ENCODE data around the gene LZTFL1.

Gene LZTFL1

DNA sequence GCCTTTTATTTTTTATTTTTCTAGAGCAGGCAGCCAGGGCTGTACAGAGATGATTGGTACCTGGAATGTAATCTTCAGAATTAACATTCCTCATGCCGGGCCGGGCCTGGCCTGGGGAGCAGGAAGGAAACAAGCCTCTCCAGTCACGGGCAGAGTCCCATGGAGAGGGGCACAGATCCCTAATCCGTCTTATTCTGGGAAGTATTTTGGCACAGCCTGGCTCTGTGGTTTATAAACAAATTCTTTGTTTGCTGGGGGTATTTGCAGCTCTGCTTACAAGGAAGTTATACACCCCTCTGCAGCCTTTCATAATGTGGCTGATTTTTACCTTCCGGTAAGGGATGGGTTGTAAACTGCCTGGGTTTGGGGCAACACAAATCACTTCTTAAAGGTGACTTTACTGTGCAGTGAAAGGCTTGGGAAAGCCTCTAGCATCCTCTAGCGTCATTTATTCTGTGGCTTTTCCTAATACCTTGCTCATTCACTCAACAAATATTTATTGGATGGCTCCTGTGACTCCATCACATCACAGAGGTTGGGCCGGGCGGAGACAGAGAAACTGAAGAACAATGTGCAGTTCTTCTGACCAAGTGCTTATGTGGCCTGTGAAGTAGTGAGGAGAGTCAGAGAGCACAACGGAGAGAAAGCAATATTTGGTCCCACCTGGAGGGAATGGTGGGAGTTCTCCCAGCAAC, 48.3 kb downstream of the LZTFL1 start:
- TF ChIP-seq, protein P1, sequence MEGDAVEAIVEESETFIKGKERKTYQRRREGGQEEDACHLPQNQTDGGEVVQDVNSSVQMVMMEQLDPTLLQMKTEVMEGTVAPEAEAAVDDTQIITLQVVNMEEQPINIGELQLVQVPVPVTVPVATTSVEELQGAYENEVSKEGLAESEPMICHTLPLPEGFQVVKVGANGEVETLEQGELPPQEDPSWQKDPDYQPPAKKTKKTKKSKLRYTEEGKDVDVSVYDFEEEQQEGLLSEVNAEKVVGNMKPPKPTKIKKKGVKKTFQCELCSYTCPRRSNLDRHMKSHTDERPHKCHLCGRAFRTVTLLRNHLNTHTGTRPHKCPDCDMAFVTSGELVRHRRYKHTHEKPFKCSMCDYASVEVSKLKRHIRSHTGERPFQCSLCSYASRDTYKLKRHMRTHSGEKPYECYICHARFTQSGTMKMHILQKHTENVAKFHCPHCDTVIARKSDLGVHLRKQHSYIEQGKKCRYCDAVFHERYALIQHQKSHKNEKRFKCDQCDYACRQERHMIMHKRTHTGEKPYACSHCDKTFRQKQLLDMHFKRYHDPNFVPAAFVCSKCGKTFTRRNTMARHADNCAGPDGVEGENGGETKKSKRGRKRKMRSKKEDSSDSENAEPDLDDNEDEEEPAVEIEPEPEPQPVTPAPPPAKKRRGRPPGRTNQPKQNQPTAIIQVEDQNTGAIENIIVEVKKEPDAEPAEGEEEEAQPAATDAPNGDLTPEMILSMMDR (conservative IDR thresholded peaks at IDR 0.05; ENCODE audit: low read length), result no peak
- no peak overlapping the region for H3K4me3 ChIP-seq (ENCODE audit: low read length)
- DNase-seq (ENCODE audit: low read depth), result no peak

DNA sequence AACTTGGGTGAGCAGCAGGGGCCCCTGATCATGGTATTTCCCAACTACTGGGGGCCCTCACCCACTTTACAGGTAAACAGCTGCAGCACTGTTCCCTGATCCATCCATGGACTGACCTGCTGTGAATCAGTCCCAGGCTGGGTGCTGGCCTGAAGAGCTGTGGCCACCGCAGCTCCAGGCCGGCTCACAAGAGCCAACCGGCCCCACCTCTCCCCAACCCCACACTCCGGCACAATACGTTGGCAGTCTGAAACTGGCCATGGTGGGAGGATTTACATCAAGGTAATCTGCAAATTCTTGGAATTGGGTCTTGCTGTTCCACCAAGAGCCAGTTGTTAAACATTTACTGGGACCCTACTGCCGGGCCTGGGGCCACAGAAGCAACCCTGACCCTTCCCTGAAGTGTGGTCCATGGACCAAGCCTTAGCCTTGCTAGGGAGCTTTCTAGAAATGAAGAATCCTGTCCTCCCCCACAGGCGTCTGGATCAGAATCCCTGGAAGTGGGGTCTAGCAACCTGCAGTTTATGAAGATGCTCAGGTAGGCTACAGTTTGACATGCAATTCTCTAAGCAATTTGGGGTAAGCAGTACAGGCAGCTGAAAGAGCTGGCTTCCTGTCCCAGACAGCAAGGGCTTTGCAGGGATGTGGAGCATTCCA, 49.3 kb downstream of the LZTFL1 start:
- no peak overlapping the region for H3K4me3 ChIP-seq (ENCODE audit: low read length)
- no peak for DNase-seq (ENCODE audit: low read depth)
- TF ChIP-seq, protein P1 (conservative IDR thresholded peaks at IDR 0.05; ENCODE audit: low read length), result no peak

DNA sequence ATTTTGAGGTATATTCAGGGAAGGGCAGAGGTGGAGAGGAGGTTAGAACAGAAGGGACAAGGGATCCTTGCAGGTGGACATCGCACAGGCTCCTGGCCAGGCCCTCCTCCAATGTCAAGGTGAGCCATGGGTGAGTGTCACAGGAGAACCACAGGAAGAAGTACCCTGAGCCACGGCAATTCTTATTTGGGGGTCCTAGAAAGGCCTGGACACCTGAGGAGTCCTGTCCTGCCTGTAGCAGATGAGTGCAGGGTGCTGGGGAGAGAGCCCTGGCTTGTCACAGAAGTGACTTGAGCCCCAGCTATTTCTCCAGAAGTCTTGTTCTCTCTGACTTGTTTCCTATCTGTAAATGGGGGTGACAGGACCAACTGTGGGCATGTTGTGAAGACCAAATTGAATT, 49.9 kb downstream of the LZTFL1 start:
- TF ChIP-seq, protein P1 (conservative IDR thresholded peaks at IDR 0.05; ENCODE audit: low read length), result no peak
- no peak overlapping the region for H3K4me3 ChIP-seq (ENCODE audit: low read length)
- DNase-seq (ENCODE audit: low read depth), result no peak

DNA sequence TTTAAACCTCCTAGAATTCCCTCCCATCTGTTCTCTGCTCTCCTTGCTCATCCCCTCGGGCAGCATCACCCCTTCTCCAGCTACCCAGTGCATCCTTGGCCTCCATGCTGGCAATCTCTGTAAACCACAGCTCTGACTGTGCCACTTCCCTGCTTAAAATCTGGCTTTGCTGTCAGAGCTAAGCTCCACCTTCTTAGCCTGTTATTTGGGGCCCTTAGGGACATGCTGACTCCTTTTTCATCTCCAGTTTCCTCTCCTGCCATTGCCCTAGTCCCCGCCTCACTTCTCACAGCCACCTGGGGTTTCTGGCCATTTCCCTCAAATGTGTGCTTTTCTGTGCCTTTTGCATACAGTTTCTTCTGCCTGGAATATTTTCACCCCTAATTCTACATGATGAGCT, 51.3 kb downstream of the LZTFL1 start:
- TF ChIP-seq, protein P1 (conservative IDR thresholded peaks at IDR 0.05; ENCODE audit: low read length), result no peak
- no peak overlapping the region for H3K4me3 ChIP-seq (ENCODE audit: low read length)
- no peak for DNase-seq (ENCODE audit: low read depth)

DNA sequence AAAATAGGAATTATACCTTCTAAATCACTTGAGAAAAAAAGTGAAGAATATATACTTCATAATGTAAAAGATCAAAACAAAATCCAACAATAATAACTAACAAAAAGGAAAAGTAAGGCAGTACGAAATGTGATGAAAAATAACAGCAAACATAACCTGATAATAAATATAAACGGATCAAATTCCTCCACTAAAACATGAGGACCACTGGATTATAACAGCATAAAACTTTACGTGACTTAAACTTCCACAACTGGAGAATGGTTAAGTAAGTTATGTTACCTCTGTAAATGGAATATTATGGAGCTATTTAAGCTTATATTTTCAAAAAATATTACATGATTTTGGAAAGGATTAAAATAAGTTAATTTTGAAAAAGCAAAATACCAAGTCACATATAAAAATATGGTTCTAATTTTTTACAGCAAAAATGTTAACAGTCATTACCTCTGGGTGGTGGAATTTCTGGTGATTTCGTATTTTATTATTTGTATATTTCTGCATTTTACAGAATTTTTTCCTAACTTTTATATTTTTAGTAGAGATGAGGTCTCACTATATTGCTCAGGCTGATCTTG, 52.6 kb downstream of the LZTFL1 start:
- no peak for DNase-seq (ENCODE audit: low read depth)
- TF ChIP-seq, protein P1 (conservative IDR thresholded peaks at IDR 0.05; ENCODE audit: low read length), result no peak

DNA sequence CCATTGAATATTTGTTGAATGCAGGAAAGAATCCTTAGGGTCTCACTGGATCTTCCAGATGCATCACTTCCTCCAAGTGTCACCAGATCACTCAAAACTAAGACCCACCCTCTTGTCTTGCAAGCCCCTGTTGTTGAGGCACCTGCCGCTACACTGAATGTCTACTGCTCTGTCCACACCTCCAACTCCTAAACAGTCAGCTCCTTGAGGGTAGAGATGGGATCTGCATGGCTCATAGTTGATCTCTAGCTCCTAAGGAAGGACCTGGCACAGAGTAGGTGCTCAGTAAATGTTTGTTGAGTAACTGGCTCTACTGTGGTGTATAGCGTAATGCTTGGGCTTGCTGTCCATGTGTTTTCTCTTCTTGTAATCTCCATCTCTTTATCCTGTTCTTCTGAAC, 54.4 kb downstream of the LZTFL1 start:
- no peak for DNase-seq (ENCODE audit: low read depth)
- H3K4me3 ChIP-seq (ENCODE audit: low read length), result no peak overlapping the region
- TF ChIP-seq, protein P1 (conservative IDR thresholded peaks at IDR 0.05; ENCODE audit: low read length), result no peak

More for the DNA sequence above, 52.6 kb downstream of the LZTFL1 start:
- H3K4me3 ChIP-seq (ENCODE audit: low read length), result no peak overlapping the region
